ENCODE results near the gene PPME1.

- TF ChIP-seq, protein P1, sequence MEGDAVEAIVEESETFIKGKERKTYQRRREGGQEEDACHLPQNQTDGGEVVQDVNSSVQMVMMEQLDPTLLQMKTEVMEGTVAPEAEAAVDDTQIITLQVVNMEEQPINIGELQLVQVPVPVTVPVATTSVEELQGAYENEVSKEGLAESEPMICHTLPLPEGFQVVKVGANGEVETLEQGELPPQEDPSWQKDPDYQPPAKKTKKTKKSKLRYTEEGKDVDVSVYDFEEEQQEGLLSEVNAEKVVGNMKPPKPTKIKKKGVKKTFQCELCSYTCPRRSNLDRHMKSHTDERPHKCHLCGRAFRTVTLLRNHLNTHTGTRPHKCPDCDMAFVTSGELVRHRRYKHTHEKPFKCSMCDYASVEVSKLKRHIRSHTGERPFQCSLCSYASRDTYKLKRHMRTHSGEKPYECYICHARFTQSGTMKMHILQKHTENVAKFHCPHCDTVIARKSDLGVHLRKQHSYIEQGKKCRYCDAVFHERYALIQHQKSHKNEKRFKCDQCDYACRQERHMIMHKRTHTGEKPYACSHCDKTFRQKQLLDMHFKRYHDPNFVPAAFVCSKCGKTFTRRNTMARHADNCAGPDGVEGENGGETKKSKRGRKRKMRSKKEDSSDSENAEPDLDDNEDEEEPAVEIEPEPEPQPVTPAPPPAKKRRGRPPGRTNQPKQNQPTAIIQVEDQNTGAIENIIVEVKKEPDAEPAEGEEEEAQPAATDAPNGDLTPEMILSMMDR (conservative IDR thresholded peaks at IDR 0.05): no peak
- TF ChIP-seq EZH2 (IDR thresholded peaks at IDR 0.05; ENCODE audit: low read depth): no peak
These were observed 29.8 kb upstream of the PPME1 start for GRCh38 chr11:74141241-74141695.
